ENCODE results near the gene HOXA3. TPM values are rescaled to one million over a fixed set of nuclear protein-coding genes. Genes with fewer than 3 reads are reported as not detected.

HOXA3 gene
- total RNA-seq, 1 donor from 2014 or later: not detected

DNA sequence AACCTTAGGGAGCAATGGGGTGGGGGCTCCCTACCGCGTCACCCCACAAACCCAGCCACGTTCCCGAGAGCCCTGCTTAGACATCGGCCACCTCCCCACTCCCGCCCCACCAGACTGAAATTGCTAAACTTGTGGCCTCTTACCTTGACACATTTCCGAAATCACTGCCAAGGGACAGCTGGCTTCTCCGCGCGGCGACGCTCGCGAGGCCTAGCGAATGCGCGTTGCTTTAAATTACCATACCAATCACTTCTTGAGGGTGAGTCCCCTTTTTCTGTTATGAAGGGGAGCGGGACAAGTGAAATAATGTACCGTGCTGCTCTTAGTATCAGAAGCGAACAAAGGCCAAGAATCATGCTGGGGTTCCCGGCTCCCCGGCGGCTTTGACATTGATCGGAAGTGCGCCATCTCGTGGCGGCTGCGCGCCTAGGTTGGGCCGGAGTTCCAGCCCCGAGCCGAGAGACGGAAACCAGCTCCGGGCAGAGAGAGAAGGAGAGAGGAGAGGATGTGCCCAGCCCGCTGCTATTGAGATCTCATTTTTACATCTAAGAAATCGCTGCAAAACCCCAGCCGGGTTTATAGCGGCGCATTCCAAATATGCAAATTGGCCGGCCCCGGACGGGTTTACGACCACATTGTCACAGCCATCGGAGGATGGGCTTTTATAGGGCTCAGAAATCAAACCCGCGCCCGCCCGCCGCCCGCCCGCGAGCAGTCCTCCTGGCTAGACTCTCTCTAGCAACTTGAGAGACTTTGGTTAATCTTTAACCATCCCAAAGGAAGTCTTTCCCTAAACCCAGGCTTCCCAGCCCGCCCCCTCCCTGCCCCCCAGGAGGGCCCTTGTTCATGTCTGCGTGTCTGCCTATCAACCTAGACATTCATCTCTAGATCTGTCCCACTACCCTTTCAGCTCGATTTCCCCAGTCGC, 27.4 kb upstream of the HOXA3 start:
- H3K27me3 Mint-ChIP-seq (ENCODE audit: low read depth): peaks cover 63% of the 10 kb centered on the region
- H3K9me3 Mint-ChIP-seq: no peaks in the 10 kb centered on the region
- H3K36me3 Mint-ChIP-seq (ENCODE audit: low read depth): no peaks in the 10 kb centered on the region
- H3K4me3 Mint-ChIP-seq (ENCODE audit: low read depth): no peak overlapping the region
- DNase-seq (ENCODE audit: low spot score): peak; percentile 45
- H3K27ac Mint-ChIP-seq: no peak overlapping the region
- intact Hi-C loops (cut with micrococcal nuclease): no loop called here
- peaks cover 2% of the 10 kb centered on the region for H3K4me1 Mint-ChIP-seq (ENCODE audit: low read depth)

DNA sequence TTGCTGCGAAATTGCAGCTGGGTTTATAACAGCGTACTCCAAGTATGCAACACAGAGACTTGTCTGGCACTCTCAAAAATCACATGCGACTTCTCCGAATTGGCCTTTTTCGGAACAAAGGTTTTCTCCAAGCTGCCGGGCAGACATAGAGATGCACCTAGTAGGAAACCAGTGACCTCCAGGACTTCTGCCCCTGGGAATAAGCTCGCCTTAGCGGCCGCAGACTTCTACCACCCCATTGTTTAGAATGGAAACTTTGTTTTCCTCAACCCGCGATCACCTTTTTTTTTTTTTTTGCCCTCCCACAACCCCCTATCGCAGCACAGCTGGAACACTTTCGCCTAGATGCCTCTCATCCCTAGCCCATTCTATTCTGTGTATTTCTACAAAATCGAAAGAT, 26.6 kb upstream of the HOXA3 start:
- intact Hi-C loops (cut with micrococcal nuclease): no loop called here
- no peak for DNase-seq (ENCODE audit: low spot score)
- Mint-ChIP-seq H3K4me3 (ENCODE audit: low read depth) (no peak overlapping the region), H3K36me3 (ENCODE audit: low read depth) (no peaks in the 10 kb centered on the region), H3K4me1 (ENCODE audit: low read depth) (no peaks in the 10 kb centered on the region), H3K9me3 (no peaks in the 10 kb centered on the region), H3K27ac (no peak overlapping the region), H3K27me3 (ENCODE audit: low read depth) (peaks cover 64% of the 10 kb centered on the region)

DNA sequence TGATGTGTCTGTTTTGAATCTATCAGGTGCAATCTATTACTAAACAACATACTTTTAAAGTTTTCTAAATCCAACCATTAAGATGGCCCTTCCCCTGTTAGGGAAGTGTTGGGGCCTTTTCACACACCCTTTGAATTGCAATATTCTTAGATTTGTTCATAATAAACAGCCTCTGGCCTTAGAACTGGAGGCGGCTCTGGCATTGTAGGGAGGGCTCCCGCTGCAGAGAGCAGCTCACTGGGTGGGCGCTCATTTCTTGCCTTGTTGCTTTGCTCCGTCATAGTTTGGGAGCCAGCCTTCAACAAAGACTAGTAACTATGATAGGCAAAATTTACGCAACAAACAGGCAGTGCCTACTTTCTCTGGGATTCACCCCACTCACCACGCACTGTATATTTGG, 26.0 kb upstream of the HOXA3 start:
- H3K4me3 Mint-ChIP-seq (ENCODE audit: low read depth): no peak overlapping the region
- no peaks in the 10 kb centered on the region for H3K36me3 Mint-ChIP-seq (ENCODE audit: low read depth)
- intact Hi-C loops (cut with micrococcal nuclease): no loop called here
- no peaks in the 10 kb centered on the region for H3K4me1 Mint-ChIP-seq (ENCODE audit: low read depth)
- peaks cover 61% of the 10 kb centered on the region for H3K27me3 Mint-ChIP-seq (ENCODE audit: low read depth)
- no peaks in the 10 kb centered on the region for H3K9me3 Mint-ChIP-seq
- DNase-seq (ENCODE audit: low spot score): no peak
- H3K27ac Mint-ChIP-seq: no peak overlapping the region

DNA sequence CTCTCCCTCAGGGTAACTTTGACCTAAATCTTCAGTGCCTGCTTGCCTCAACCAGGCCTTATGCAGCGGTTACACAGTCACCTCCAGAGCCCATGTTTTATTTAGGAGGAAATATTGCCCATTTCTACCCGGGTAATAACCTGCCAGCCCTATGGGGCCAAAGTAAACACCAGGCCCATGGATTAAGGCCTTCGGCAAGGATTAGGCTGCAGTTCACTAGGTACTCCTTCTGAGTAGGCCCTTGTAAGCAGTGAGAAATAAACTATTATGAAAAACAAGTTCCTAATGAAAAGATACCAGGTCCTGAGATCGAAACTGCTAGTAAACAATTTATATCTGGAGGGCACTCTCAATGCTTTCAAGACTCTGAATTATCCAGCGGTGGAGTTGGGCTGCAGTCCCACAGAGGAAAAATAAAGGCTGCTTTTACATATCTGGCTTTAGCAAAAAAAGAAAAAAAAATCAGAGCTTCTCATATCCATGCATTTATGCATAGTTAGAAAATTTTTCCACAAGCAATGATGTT, 25.5 kb upstream of the HOXA3 start:
- no peak for DNase-seq (ENCODE audit: low spot score)
- H3K36me3 Mint-ChIP-seq (ENCODE audit: low read depth): no peaks in the 10 kb centered on the region
- intact Hi-C loops (cut with micrococcal nuclease): no loop called here
- H3K4me3 Mint-ChIP-seq (ENCODE audit: low read depth): no peak overlapping the region
- no peak overlapping the region for H3K27ac Mint-ChIP-seq
- H3K27me3 Mint-ChIP-seq (ENCODE audit: low read depth): peaks cover 58% of the 10 kb centered on the region
- no peaks in the 10 kb centered on the region for H3K9me3 Mint-ChIP-seq
- no peaks in the 10 kb centered on the region for H3K4me1 Mint-ChIP-seq (ENCODE audit: low read depth)

DNA sequence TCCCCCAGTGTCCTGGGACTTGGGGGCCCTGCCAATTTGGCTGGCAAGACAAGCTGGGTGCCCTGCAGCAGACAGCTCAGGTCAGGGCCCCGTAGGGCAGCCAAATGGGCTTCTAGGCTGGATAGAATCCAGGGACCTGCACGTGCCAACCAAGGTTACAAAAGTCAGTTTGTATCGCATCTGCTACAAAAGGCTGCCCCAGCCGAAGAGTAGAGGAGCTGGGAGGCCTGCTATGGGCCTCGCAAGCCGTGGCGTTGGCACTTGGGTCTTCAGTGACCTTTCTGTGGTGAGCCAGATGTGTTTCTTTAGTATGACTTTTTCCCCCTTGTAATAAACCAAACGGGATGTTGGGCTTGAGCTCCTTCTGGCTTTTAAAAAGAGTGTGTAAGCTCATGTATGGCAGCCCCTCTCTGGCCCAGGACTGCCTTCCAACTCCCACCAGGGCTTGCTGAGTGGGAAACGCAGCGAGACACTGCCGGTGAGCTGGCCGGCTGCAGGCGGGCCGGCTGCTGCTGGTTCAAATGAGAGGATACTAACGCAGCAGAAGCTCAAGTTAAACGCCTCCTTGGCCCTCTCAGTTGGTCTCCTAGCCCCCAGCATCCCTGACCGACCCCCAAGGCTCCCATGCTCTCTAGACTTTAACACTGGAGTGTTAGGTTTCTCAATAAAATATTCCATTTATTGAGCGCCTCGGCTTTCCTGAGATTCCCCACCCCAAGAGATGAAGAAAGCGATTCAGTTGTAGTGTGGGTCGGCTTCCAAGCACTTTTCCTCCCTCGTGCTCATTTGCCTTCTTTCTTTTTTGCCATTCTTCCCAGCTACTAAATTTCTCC, 24.8 kb upstream of the HOXA3 start:
- no peak for DNase-seq (ENCODE audit: low spot score)
- Mint-ChIP-seq H3K27me3 (ENCODE audit: low read depth) (peaks cover 57% of the 10 kb centered on the region), H3K36me3 (ENCODE audit: low read depth) (no peaks in the 10 kb centered on the region), H3K4me1 (ENCODE audit: low read depth) (no peaks in the 10 kb centered on the region), H3K4me3 (ENCODE audit: low read depth) (no peak overlapping the region), H3K27ac (no peak overlapping the region), H3K9me3 (no peaks in the 10 kb centered on the region)
- intact Hi-C loops (cut with micrococcal nuclease): no loop called here

DNA sequence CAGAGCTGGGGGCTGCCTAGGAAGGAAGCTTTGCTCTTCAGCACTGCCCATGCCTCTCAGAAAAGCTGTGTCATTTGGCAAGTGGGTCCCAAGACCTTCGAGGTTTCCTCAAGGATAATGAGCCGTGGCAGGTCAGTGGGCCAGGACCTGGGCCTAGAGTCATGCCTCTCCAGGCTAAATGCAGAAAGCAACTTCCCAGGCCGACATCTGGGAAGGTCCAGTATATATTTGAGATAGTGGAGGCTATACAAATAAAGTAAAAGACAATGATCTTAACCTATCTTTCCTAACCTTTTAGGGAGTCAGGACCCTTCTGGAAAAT, 24.1 kb upstream of the HOXA3 start:
- Mint-ChIP-seq H3K4me1 (ENCODE audit: low read depth) (peaks cover 2% of the 10 kb centered on the region), H3K4me3 (ENCODE audit: low read depth) (no peak overlapping the region), H3K27ac (no peak overlapping the region), H3K9me3 (no peaks in the 10 kb centered on the region), H3K36me3 (ENCODE audit: low read depth) (no peaks in the 10 kb centered on the region), H3K27me3 (ENCODE audit: low read depth) (peaks cover 60% of the 10 kb centered on the region)
- no peak for DNase-seq (ENCODE audit: low spot score)
- intact Hi-C loops (cut with micrococcal nuclease): no loop called here

DNA sequence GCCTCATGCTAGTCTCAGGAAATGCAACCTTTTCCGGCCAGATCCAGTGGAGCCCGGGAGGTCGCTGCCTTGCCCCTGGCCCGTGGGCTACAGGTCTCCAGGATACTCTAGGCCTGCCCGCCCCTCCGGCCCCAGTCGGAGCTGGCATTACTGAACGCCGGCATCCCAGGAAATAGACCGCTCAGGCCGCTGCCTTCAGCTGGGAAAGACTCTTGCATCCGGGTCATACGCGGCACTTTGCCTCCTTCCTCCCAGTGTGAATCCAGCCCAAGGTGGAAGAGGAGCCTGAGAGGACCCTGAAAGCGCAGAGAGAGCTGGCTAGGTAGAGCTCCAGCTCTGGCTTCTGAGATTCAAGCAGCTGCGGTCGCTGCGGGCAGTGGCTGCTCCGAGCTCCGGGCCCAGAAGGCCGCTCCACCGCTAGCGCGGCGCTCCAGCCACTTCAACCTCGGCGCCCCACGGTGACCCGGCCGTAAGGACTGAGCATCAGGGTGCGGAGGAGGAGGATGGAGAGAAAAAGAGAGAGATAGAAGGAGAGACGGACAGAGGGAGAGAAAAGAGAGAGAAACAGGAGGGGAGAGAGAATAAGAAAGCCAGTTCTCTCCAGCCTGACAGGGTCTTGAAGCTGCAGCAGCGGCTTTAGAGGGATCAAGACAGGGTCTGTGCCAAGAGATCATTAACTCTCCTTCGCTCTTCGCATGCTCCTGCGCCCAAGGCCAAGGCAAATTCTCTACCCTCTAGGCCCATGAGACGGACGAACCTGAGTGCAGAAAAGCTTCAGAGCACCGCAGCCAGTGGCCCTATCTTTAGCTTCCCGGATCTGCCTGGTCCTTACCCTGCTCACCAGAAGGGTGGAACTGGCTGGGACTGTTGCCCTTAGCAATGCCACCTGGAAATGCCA, 23.5 kb upstream of the HOXA3 start:
- intact Hi-C loops (cut with micrococcal nuclease): no loop called here
- H3K4me1 Mint-ChIP-seq (ENCODE audit: low read depth): peaks cover 2% of the 10 kb centered on the region
- H3K27me3 Mint-ChIP-seq (ENCODE audit: low read depth): peaks cover 63% of the 10 kb centered on the region
- no peaks in the 10 kb centered on the region for H3K9me3 Mint-ChIP-seq
- H3K27ac Mint-ChIP-seq: no peak overlapping the region
- DNase-seq (ENCODE audit: low spot score): no peak
- no peaks in the 10 kb centered on the region for H3K36me3 Mint-ChIP-seq (ENCODE audit: low read depth)
- H3K4me3 Mint-ChIP-seq (ENCODE audit: low read depth): no peak overlapping the region

DNA sequence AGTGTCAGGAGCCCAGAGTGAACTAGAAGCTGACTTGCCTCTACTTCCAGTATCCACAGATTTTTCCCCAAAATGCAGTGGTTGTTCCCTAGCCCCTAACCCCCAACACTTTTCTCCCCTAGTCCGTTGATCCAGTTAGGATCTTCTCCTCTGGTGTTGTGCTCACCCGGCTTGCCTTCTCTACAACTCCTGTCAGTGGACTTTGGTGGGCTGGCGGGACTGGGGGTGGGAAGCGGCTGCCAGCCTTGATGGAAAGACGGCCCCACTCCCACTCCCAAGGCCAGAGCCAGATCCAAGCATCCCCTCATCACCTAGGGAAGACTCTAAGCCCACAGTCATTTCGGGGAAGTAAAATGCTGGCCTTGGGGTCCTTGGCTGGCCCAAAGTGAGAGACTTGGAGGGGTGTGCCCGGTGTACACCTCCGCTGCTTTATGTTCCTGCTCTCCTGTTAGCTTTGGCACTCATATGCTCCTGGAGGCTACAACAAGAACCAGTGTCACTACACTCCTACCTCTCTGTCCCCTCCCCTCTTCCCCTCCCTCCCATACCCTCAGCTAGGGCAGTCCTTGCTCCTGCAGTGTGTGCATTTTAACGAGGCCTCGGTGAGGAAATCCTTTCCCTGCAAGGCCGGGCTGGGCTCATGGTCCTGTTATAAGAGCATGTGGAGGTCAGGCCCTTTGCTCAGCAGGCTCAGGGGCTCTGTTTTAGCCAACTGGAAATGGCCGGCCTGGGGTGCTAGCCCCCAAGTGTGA, 22.7 kb upstream of the HOXA3 start:
- H3K27me3 Mint-ChIP-seq (ENCODE audit: low read depth): peaks cover 65% of the 10 kb centered on the region
- no peak for DNase-seq (ENCODE audit: low spot score)
- no peak overlapping the region for H3K4me3 Mint-ChIP-seq (ENCODE audit: low read depth)
- peaks cover 2% of the 10 kb centered on the region for H3K4me1 Mint-ChIP-seq (ENCODE audit: low read depth)
- H3K27ac Mint-ChIP-seq: no peak overlapping the region
- H3K36me3 Mint-ChIP-seq (ENCODE audit: low read depth): no peaks in the 10 kb centered on the region
- no peaks in the 10 kb centered on the region for H3K9me3 Mint-ChIP-seq
- intact Hi-C loops (cut with micrococcal nuclease): no loop called here

DNA sequence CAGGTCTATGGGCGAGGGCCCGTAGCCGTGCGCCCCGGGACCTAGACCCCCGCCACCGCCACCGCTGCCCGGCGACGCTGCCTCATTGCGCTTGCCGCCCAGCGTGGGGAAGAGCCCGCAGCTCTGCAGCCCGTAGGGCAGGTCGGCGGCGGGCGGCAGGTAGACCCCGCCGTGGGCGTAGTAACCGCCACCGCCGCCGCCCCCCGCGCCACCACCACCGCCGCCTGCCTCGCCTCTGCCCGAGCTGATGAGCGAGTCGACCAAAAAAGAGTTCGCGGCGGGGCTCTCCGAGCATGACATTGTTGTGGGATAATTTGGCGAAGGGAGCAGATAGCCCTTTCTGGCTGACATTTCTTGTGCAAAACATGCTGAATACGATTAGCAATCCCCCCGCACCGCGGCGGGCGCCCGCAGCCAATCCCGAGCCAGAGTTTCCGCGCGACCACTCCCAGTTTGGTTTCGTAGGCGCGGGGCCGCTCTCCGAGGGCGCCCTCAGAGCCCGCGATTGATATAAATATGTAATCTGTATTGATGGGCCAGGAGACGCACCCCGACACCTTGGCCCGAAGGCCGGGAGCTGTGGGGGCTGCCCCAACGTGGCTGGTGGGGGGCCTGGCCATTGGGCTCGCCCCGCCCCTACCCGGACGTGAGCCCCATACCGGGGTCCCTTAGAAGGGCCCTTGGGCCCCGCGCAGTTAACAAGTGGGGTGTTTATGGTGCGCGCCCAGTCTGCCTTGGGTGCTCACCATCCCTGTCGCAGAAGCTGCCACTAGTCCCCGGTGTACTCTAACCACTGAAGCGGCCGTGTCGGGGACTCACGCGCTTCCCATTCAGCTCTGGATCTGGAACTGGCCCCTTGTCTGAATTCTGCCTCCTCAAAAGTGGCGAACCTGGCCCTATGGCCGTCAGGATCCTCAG, 21.8 kb upstream of the HOXA3 start, which contains the start of gene HOXA10:
TSS of gene HOXA10 (minus strand) at position 365 of the 918 bp plus-strand sequence. CDS start at position 351, 14 bp downstream.
- Mint-ChIP-seq H3K27ac (no peak within 1 kb of the TSS), H3K9me3 (no peaks in the 10 kb centered on the region), H3K27me3 (ENCODE audit: low read depth) (peaks cover 62% of the 10 kb centered on the region), H3K36me3 (ENCODE audit: low read depth) (no peaks in the 10 kb centered on the region), H3K4me3 (ENCODE audit: low read depth) (no peak within 1 kb of the TSS), H3K4me1 (ENCODE audit: low read depth) (peaks cover 2% of the 10 kb centered on the region)
- no peak for DNase-seq (ENCODE audit: low spot score)
- intact Hi-C loops (cut with micrococcal nuclease): no loop called here

DNA sequence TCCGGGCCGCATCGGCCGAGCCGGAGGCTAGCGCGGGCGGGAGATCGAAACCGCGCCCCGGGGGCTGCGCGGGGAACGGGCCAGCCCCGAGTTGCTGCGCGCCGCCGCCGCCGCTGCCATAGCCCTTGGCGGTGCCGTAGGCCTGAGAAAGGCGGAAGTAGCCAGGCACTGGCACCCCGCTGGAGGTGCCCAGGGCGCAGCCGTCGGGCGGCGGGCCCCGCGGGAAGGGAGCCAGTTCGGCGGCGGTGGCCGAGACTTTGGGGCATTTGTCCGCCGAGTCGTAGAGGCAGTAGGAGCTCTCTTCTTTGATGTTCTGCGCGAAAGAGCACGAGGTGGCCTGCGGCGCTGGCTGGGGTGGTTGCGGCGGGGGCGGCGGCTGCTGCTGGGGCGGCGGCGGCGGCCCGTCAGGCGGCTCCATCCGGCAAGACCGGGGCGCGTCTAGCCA, 21.1 kb upstream of the HOXA3 start:
- Mint-ChIP-seq H3K27me3 (ENCODE audit: low read depth) (peaks cover 60% of the 10 kb centered on the region), H3K27ac (no peak overlapping the region), H3K9me3 (no peaks in the 10 kb centered on the region), H3K4me1 (ENCODE audit: low read depth) (peaks cover 2% of the 10 kb centered on the region), H3K36me3 (ENCODE audit: low read depth) (no peaks in the 10 kb centered on the region), H3K4me3 (ENCODE audit: low read depth) (no peak overlapping the region)
- DNase-seq (ENCODE audit: low spot score): no peak
- intact Hi-C loops (cut with micrococcal nuclease): no loop called here
